Measurements from ENCODE around the gene ALK. TPM values are rescaled to one million over a fixed set of nuclear protein-coding genes. Genes with fewer than 3 reads are reported as not detected.

Gene ALK
- total RNA-seq, 4 donors from 2014 or later, result 0.06 to 4.1 TPM; not detected in 2

GRCh38 chr2:29618024-29618423 is 303.4 kb downstream of the ALK start:
- H3K4me1 ChIP-seq, result no peaks in the 10 kb centered on the region
- no peak overlapping the region for H3K4me3 ChIP-seq
- no peak for TF ChIP-seq CTCF (IDR thresholded peaks at IDR 0.05)
- no peaks in the 10 kb centered on the region for H3K36me3 ChIP-seq
- H3K9me3 ChIP-seq, result no peaks in the 10 kb centered on the region
- H3K27me3 ChIP-seq, result no peaks in the 10 kb centered on the region
- H3K27ac ChIP-seq, result no peak overlapping the region
- DNase-seq, result no peak
- intact Hi-C loops (cut with DNase I; ENCODE audit: low total_unique reads), result no loop called here

- no peaks in the 10 kb centered on the region for H3K4me1 ChIP-seq
- H3K27ac ChIP-seq, result no peak overlapping the region
- H3K9me3 ChIP-seq, result no peaks in the 10 kb centered on the region
- H3K36me3 ChIP-seq, result no peaks in the 10 kb centered on the region
- intact Hi-C loops (cut with DNase I; ENCODE audit: low total_unique reads), result no loop called here
- no peak overlapping the region for H3K4me3 ChIP-seq
- TF ChIP-seq CTCF (IDR thresholded peaks at IDR 0.05) (no peak), POLR2A (IDR thresholded peaks at IDR 0.05) (no peak)
- no peak for DNase-seq
- no peaks in the 10 kb centered on the region for H3K27me3 ChIP-seq
Observed at GRCh38 chr2:29617351-29617750, 304.0 kb downstream of the ALK start.

- intact Hi-C loops (cut with DNase I; ENCODE audit: low total_unique reads), result no loop called here
- Histone ChIP-seq H3K9me3 (no peaks in the 10 kb centered on the region), H3K4me1 (no peaks in the 10 kb centered on the region), H3K27ac (no peak overlapping the region), H3K27me3 (no peaks in the 10 kb centered on the region), H3K4me3 (no peak overlapping the region), H3K36me3 (no peaks in the 10 kb centered on the region)
- no peak for DNase-seq
- no peak for TF ChIP-seq CTCF (IDR thresholded peaks at IDR 0.05)
- TF ChIP-seq POLR2A (IDR thresholded peaks at IDR 0.05), result no peak
Observed at GRCh38 chr2:29616569-29616968, 304.8 kb downstream of the ALK start.

GRCh38 chr2:29615841-29616240 is 305.5 kb downstream of the ALK start:
- no peak for TF ChIP-seq CTCF (IDR thresholded peaks at IDR 0.05)
- TF ChIP-seq POLR2A (IDR thresholded peaks at IDR 0.05), result no peak
- H3K36me3 ChIP-seq, result no peaks in the 10 kb centered on the region
- H3K4me3 ChIP-seq, result no peak overlapping the region
- H3K4me1 ChIP-seq, result no peaks in the 10 kb centered on the region
- intact Hi-C loops (cut with DNase I; ENCODE audit: low total_unique reads), result no loop called here
- no peaks in the 10 kb centered on the region for H3K27me3 ChIP-seq
- DNase-seq, result no peak
- H3K27ac ChIP-seq, result no peak overlapping the region
- no peaks in the 10 kb centered on the region for H3K9me3 ChIP-seq

- no peaks in the 10 kb centered on the region for H3K36me3 ChIP-seq
- TF ChIP-seq CTCF (IDR thresholded peaks at IDR 0.05) (no peak), POLR2A (IDR thresholded peaks at IDR 0.05) (no peak)
- intact Hi-C loops (cut with DNase I; ENCODE audit: low total_unique reads), result no loop called here
- H3K9me3 ChIP-seq, result no peaks in the 10 kb centered on the region
- no peak for DNase-seq
- H3K4me3 ChIP-seq, result no peak overlapping the region
- H3K4me1 ChIP-seq, result no peaks in the 10 kb centered on the region
- H3K27ac ChIP-seq, result no peak overlapping the region
- no peaks in the 10 kb centered on the region for H3K27me3 ChIP-seq
Observed at GRCh38 chr2:29615183-29615582, 306.2 kb downstream of the ALK start.
